NCI-H345 (cell line): ENCODE results near the gene NEAT1.
A peak's percentile ranks its signal among the peaks of the same experiment; 100 is the strongest.

Experiments
- DNase-seq: peaks from one replicate; lab custom pipeline; 2025; lab: John Stamatoyannopoulos, UW

Gene NEAT1

DNA sequence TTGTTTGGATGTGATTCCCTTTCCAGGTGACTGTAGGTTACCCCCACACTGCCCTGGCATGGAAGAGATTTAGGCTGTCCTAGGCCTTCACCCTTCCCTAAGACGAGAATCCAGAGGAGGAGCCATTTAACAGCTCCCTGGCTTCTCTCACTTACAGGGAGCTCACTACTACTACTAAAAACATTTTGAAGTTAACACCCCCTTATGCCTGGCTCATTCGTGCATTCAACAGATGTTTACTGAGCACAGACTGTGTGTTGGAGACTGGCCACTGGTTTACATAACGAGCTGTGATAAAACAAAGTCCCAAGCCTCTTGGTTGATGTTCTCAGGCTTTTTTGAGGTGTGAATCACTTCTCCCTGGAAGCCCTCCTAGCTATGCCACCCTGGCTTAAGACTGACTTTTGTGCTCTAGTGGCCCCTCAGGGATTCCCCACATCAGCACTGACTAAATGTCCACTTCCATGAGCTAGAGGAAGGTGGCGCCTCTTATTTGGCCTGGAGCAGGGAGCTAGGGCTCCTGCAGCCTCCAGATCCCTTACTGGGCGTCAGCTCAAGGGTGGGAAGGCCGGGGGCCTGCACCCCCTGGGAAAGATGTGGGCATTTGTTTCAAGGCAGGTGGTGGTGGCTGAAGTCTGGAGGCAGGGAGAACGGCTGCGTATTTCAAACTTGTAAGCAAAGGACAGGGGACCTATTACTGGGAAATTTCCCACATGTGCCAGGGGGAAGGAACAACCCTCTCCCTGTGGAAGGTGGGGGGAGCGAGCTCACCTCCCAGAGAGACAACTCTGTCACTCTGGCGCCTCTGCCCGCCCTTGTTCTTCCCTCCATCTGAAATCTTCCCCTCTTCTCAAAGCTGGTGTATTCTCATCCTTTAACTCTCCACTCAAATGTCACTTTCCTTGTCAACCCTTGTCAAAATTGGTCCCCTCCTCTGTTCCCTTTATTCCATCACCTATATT is 56.9 kb downstream of the NEAT1 start:
- no peak for DNase-seq

DNA sequence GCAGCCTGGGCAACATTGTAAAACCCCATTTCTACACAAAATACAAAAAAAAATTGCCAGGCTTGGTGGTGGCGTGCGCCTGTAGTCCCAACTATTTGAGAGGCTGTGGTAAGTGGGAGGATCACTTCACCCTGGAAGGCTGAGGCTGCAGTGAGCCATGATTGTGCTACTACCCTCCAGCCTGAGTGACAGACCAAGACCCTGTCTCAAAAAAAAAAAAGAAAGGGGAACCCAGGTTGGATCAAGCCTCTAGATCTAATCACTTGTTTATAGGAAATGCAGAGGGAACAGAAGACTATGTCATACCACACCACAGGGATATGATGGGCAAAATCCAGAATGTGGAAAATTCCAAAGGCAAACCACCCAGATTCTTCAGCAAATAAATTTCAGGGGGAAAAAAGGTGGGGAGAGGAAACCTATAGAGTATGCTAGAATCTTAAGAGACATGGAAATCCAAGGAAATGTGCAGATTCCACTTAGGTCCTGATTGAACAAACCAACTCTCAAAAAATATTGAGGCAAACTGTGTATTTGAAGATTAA is 59.8 kb downstream of the NEAT1 start:
- DNase-seq = no peak

DNA sequence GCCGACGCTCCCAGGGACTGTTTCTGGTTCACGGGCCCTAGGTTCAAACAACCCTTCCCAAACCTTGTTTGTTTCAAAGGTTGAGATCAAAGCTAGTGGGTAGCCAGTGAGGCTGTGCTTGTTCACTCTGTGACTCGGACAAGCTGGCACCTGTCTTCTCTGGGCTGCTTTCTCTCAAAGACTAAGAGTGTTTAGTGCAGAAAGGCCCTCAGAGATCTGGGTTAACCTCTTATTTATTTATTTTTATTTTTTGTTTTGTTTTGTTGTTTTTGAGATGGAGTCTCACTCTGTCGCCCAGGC is 63.3 kb downstream of the NEAT1 start:
- DNase-seq = no peak

DNA sequence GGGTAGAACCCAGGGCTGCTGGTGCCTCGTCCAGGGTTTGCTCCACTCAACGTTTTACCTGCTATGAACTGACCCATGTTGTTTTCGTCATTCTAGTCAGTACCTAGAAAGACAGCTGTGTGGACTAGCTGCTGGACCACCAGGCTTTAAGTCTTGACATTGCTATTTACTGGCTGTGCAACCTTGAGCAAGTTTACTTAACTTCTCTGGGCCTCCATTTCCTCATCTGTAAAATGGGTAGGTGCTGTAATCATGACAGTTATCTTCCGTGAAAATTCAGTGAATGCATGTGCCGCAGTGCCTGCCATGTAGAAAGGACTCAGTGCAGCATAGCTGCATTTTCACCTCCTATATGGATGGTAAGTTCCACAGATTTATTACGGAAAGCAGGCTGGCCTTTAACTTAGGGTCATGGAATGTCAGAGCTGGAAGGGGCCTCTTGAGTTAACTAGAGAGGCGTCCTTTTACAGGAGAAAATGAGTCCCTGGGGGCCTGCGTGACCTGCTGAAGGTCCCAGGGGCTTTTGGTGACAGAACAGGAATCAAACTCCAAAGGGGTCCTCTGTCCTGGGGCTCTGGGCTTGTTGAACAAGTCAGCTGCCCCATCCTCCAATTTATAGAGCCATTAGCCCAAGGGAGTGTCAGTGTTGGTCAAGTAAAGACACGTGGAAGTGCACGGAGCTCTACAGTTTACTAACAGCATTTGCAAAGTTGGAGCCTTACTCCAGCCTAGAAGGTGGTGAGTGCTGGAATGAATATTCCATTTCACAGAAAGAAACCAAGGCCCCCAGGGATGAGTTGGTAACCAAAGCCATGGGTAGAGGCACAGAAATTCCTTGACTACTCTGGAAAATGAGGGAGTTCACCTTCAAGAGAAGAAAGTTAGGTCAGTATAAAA is 64.2 kb downstream of the NEAT1 start:
- no peak for DNase-seq

GRCh38 chr11:65487467-65488272 is 65.1 kb downstream of the NEAT1 start:
- DNase-seq = peak; percentile 99

- peak; percentile 67 for DNase-seq
These were observed 65.9 kb downstream of the NEAT1 start for GRCh38 chr11:65488273-65489034.

DNA sequence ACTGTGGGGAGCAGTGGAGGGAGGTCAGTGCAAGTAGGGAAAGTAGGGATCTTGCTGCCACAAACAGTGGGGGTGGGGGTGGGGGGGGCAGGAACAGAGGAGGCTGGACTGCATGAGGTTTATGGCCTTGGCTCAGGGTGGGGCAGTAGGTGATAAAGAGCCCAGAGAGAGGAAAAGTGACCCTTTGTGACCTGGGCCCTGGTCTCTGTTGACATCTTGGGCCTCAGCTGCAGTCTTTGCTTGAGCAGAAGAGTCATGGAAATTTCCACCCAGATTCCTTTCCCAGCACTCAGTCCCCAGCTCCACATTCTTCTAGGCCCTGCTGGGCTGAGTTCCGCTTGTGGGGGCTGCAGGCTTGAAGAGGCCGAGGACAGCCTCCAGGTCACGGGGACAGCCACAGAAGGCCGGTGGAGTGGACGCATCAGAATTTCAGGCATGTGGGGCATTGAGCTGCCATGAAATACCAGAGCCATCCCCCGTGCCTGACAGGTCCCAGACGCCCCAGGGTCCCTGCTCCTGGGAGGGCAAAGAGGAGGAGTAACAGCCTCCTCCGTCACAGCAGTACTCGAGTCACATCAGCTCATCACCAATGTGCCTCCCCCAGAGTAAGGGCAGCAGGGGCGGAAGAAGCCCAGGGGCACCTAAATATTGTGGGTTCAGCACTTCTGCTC is 66.6 kb downstream of the NEAT1 start:
- no peak for DNase-seq

- no peak for DNase-seq
These were observed 67.2 kb downstream of the NEAT1 start for GRCh38 chr11:65489706-65490320.

DNA sequence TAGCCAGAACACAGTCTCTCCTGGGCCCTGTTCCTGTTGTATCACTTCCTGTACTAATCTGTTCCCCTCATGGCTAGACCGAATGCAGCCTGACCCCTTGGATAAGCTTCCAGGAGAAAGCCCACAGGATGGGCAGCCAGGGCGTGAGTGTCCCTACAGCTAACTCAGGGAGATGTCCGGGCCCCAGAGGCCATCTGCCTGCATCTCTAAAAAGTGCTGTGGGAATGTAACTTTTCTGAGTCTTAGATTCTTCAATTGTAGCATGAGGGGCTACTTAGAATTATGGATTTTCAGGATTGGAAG is 68.5 kb downstream of the NEAT1 start:
- no peak for DNase-seq

- peak; percentile 98 for DNase-seq
These were observed 69.2 kb downstream of the NEAT1 start for GRCh38 chr11:65491614-65492386.

DNA sequence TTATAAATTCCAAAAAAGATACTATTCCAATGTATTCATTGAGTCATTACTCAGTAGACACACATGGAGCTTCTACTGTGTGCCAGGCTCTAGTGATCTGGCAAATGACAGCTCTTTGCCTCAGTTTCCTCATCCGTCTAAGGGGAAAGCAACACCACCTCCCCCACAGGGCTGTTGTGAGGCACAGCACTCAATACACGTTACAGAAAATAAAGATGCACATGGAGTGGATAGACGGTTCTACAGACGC is 69.7 kb downstream of the NEAT1 start:
- no peak for DNase-seq

DNA sequence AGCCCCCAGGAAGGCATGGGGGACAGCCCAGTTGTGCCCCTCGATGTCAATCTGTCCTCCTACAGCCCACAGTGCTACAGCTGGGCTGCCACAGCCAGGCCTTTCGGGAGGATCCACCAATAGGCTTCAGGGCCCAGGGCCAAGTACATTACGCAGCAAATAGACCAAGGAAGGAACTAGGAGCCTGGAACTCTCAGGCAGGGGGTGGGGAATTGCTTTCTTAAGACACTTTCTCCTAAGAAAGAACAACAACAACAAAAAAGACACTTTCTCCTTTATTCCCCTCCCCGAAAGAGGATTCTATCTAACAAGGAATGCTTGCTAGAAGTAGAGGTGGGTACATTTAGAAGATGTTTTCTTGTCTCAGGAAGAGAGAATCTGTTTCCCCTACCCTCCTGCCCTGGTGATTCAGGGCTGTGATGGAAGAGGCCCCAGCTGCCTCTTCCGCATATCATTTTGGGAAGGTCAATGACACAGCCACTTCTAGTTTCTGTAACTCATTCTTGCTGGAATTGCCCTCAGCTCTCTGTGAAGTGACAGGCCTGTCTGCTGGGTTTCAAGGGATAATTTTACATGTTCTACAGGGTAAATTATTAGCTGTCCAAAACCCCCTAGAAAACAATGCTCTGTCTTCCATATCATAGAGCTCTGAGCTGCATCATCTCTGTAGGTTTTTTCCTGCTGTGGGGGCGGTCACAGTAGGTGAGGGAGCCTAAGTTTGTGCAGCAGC is 70.2 kb downstream of the NEAT1 start:
- DNase-seq = peak; percentile 41

DNA sequence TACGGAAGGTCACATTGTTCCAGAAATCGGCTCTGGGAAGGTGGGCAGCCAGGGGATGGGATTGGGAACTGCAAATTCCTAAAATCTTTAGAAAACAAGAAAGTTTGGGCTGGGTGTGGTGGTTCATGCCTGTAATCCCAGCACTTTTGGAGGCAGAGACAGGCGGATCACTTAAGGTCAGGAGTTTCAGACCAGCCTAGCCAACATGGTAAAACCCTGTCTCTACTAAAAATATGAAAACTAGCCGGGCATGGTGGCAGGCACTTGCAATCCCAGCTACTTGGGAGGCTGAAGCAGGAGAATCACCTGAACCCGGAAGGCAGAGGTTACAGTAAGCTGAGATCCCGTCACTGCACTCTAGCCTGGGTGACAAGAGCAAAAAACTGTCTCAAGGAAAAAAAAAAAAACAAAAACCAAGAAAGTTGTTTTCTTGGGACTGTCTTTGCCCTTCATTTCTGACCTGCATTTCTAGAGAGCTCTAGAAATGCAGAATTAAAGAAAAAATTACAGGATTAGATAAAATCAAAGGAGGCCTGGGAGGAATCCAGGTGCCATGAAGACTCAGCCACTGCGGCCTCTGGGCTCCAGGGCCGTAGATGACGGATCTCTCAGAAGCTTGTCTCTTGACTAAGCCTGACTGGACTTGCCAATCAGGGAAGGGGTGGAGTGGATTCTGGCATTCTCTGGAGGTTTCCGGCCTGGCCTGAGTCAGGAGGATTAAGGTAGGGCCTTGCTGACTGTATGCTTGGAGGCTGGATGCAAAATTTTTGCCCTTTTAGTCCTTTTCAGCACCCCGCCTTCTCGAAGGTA is 71.0 kb downstream of the NEAT1 start:
- no peak for DNase-seq
